Neural cell (in vitro differentiated cells): ENCODE results near the gene VAT1L. TPM values are rescaled to one million over a fixed set of nuclear protein-coding genes. Genes with fewer than 3 reads are reported as not detected.

Source experiments
- H2AFZ ChIP-seq: fragments of 200-600, 300-800 bp; sonication (generic), shearing (Covaris generic); 2 replicates; pipeline ENCODE4 v1.6.0; 2014; ENCODE audit warnings: low read depth, mild to moderate bottlenecking, antibody characterized with exemption, low read length, moderate library complexity
- H3F3A ChIP-seq: fragments of 200-600 bp; shearing (Covaris generic); 2 replicates; pipeline ENCODE4 v1.6.1; 2016; ENCODE audit warnings: mild to moderate bottlenecking, moderate library complexity, mixed read lengths, antibody characterized with exemption, low read length; ENCODE audit not compliant: insufficient read depth, poor library complexity, severe bottlenecking
- H3K27ac ChIP-seq: fragments of 200-600, 300-800 bp; sonication (generic), shearing (Covaris generic); 2 replicates; pipeline ENCODE4 v1.5.1; 2014; ENCODE audit warnings: mild to moderate bottlenecking, low read length, moderate library complexity
- H3K27me3 ChIP-seq: fragments of 300-800, 200-600 bp; sonication (generic), shearing (Covaris generic); 2 replicates; pipeline ENCODE4 v1.6.0; 2014; ENCODE audit warnings: mild to moderate bottlenecking, low read depth, low read length, moderate library complexity; ENCODE audit not compliant: insufficient read depth
- H3K36me3 ChIP-seq: fragments of 300-800, 200-600 bp; sonication (generic), shearing (Covaris generic); 2 replicates; pipeline ENCODE4 v1.5.1; 2014; ENCODE audit warnings: mild to moderate bottlenecking, antibody characterized with exemption, low read length, moderate library complexity; ENCODE audit not compliant: insufficient read depth
- H3K4me2 ChIP-seq: fragments of 300-800, 200-600 bp; sonication (generic), shearing (Covaris generic); 2 replicates; pipeline ENCODE4 v1.6.0; 2014; ENCODE audit warnings: mild to moderate bottlenecking, low read length
- H3K4me3 ChIP-seq: fragments of 300-800, 200-600 bp; sonication (generic), shearing (Covaris generic); 2 replicates; pipeline ENCODE4 v1.5.1; 2014; ENCODE audit warnings: mild to moderate bottlenecking, low read length, moderate library complexity
- H3K79me2 ChIP-seq: fragments of 200-600 bp; shearing (Covaris generic); replicated peaks from 2 replicates; pipeline ENCODE4 v1.6.0; 2014; ENCODE audit warnings: mild to moderate bottlenecking, low read length, moderate library complexity; ENCODE audit not compliant: insufficient read depth
- H3K9ac ChIP-seq: fragments of 300-800, 200-600 bp; sonication (generic), shearing (Covaris generic); 2 replicates; pipeline ENCODE4 v1.6.1; 2016; ENCODE audit warnings: mild to moderate bottlenecking, low read length, mixed read lengths
- H3K9me2 ChIP-seq: fragments of 200-600 bp; shearing (Covaris generic); 2 replicates; pipeline ENCODE4 v1.6.1; 2016; ENCODE audit warnings: mild to moderate bottlenecking, low read length, mixed read lengths; ENCODE audit not compliant: insufficient read depth
- H3K9me3 ChIP-seq: fragments of 200-600, 300-800 bp; sonication (generic), shearing (Covaris generic); 2 replicates; pipeline ENCODE4 v1.6.1; 2016; ENCODE audit warnings: mild to moderate bottlenecking, mixed run types, low read length, moderate library complexity, mixed read lengths
- H4K20me1 ChIP-seq: fragments of 200-600 bp; shearing (Covaris generic); 2 replicates; pipeline ENCODE4 v1.6.1; 2016; ENCODE audit warnings: mild to moderate bottlenecking, mixed run types; ENCODE audit not compliant: insufficient read depth
- EP300 ChIP-seq: fragments of 450-650 bp; conservative IDR thresholded peaks from 2 replicates; pipeline ENCODE4 v1.6.1; 2014; ENCODE audit warnings: antibody characterized with exemption, mild to moderate bottlenecking, moderate library complexity; ENCODE audit not compliant: poor library complexity, severe bottlenecking
- EZH2 ChIP-seq: fragments of 200-600, 300-800 bp; shearing (Covaris generic), sonication (generic); IDR thresholded peaks from 2 replicates; pipeline ENCODE4 v1.6.1; 2014; ENCODE audit warnings: antibody characterized with exemption, low read length, borderline replicate concordance, mild to moderate bottlenecking; ENCODE audit not compliant: insufficient read depth, poor library complexity, severe bottlenecking
- MXI1 ChIP-seq: fragments of 450-650 bp; conservative IDR thresholded peaks from 2 replicates; pipeline ENCODE4 v1.6.1; 2014; ENCODE audit warnings: antibody characterized with exemption, mild to moderate bottlenecking; ENCODE audit not compliant: poor library complexity, severe bottlenecking
- POLR2AphosphoS5 ChIP-seq: IDR thresholded peaks from 2 replicates; pipeline ENCODE4 v1.6.1; 2012
- RAD21 ChIP-seq: fragments of 450-650 bp; conservative IDR thresholded peaks from 2 replicates; pipeline ENCODE4 v1.6.1; 2014; ENCODE audit warnings: antibody characterized with exemption, mild to moderate bottlenecking, moderate library complexity
- SMC3 ChIP-seq: fragments of 450-650 bp; conservative IDR thresholded peaks from 2 replicates; pipeline ENCODE4 v1.6.1; 2014; ENCODE audit warnings: antibody characterized with exemption, mild to moderate bottlenecking, moderate library complexity; ENCODE audit not compliant: poor library complexity
- TAF1 ChIP-seq: IDR thresholded peaks from 2 replicates; pipeline ENCODE4 v1.6.1; 2012; ENCODE audit warnings: low read depth
- polyA plus RNA-seq: library from polyadenylated mRNA; depleted of rRNA; stranded (reverse); fragments of >200 nt; gene quantifications from 2 replicates; pipeline ENCODE4 v1.2.3, GENCODE V29; 2014
- TF ChIP-seq, protein P1 (sequence below): fragments of 450-650 bp; IDR thresholded peaks from 2 replicates; pipeline ENCODE4 v1.5.1; 2014; ENCODE audit warnings: antibody characterized with exemption, mild to moderate bottlenecking, moderate library complexity; ENCODE audit not compliant: poor library complexity, severe bottlenecking
- TF ChIP-seq, protein P2 (sequence below): IDR thresholded peaks from 2 replicates; pipeline ENCODE4 v1.6.1; 2012; ENCODE audit warnings: borderline replicate concordance

VAT1L gene
- polyA plus RNA-seq, 1 donor from 2014 or later: 54.5 TPM

DNA sequence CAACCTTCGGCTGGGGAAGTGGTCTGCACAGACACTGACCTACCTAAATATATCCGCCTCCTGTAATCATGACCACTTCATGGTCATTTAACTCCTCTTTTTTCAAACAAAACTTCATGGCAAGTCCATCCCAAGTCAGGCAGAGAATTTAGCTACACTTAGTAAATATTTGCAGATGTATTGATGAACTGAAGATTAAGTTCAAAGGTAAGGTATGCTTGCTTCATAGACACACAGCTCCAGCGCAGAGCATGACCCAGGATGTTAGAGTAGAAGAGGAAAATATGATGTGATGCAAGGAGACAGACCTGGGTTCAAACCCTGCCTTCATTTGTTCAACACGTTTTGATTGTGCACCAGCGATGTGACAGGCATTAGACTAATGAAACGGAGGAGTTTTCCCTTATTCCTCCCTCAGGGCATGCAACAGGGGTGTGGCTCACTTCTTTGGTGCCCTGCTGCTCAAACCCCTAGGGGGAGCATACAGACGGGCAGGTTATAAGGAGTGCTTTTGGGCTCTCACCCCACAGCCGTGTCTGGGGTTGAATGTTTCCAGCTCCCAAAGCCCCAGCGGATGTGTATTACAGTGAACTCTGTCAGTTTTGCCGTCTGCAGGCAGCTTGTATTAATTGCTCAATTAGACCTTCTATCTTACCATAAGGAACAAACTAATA lies 210.1 kb downstream of the VAT1L start:
- Histone ChIP-seq H2AFZ (no peak overlapping the region), H3K36me3 (no peaks in the 10 kb centered on the region), H3K4me2 (no peak overlapping the region), H3K4me3 (no peak overlapping the region), H3K79me2 (no peaks in the 10 kb centered on the region), H4K20me1 (no peaks in the 10 kb centered on the region), H3K27me3 (no peaks in the 10 kb centered on the region), H3K9ac (no peak overlapping the region), H3F3A (no peaks in the 10 kb centered on the region), H3K9me3 (no peaks in the 10 kb centered on the region), H3K9me2 (no peaks in the 10 kb centered on the region), H3K27ac (no peak overlapping the region)
- no peak for TF ChIP-seq EP300
- TF ChIP-seq, protein P1, sequence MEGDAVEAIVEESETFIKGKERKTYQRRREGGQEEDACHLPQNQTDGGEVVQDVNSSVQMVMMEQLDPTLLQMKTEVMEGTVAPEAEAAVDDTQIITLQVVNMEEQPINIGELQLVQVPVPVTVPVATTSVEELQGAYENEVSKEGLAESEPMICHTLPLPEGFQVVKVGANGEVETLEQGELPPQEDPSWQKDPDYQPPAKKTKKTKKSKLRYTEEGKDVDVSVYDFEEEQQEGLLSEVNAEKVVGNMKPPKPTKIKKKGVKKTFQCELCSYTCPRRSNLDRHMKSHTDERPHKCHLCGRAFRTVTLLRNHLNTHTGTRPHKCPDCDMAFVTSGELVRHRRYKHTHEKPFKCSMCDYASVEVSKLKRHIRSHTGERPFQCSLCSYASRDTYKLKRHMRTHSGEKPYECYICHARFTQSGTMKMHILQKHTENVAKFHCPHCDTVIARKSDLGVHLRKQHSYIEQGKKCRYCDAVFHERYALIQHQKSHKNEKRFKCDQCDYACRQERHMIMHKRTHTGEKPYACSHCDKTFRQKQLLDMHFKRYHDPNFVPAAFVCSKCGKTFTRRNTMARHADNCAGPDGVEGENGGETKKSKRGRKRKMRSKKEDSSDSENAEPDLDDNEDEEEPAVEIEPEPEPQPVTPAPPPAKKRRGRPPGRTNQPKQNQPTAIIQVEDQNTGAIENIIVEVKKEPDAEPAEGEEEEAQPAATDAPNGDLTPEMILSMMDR: no peak
- TF ChIP-seq MXI1: no peak
- no peak for TF ChIP-seq RAD21
- TF ChIP-seq EZH2: no peak
- TF ChIP-seq SMC3: no peak
- TF ChIP-seq, protein P2, sequence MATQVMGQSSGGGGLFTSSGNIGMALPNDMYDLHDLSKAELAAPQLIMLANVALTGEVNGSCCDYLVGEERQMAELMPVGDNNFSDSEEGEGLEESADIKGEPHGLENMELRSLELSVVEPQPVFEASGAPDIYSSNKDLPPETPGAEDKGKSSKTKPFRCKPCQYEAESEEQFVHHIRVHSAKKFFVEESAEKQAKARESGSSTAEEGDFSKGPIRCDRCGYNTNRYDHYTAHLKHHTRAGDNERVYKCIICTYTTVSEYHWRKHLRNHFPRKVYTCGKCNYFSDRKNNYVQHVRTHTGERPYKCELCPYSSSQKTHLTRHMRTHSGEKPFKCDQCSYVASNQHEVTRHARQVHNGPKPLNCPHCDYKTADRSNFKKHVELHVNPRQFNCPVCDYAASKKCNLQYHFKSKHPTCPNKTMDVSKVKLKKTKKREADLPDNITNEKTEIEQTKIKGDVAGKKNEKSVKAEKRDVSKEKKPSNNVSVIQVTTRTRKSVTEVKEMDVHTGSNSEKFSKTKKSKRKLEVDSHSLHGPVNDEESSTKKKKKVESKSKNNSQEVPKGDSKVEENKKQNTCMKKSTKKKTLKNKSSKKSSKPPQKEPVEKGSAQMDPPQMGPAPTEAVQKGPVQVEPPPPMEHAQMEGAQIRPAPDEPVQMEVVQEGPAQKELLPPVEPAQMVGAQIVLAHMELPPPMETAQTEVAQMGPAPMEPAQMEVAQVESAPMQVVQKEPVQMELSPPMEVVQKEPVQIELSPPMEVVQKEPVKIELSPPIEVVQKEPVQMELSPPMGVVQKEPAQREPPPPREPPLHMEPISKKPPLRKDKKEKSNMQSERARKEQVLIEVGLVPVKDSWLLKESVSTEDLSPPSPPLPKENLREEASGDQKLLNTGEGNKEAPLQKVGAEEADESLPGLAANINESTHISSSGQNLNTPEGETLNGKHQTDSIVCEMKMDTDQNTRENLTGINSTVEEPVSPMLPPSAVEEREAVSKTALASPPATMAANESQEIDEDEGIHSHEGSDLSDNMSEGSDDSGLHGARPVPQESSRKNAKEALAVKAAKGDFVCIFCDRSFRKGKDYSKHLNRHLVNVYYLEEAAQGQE: no peak
- TF ChIP-seq TAF1: no peak
- no peak for TF ChIP-seq POLR2AphosphoS5

DNA sequence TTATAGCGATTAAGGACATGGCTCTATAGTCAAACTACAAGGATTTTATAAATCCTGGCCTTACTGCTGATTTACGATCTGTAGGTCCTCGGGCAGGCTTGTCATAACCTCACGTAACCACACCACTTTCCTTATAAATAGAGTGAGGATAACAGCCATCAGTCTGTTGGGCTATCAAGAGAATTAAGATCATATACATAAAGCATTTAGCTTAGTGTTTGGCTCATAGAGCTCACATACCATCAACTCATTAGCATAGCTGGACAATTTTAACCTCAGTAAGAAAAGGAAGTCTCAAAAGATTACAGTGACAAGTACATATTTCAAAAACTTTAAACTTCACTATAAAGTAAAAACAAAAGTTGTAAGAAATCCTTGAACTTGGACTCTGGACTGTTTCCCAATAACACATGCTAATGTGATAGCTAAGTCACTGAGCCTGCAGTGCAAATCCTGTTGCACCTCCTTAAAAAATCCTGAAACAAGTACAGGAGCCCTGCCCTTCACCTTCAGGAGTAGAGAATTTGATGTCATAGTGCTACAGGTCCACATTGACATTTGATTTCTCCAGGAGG lies 213.2 kb downstream of the VAT1L start:
- Histone ChIP-seq H3K79me2 (no peaks in the 10 kb centered on the region), H3K9me2 (no peaks in the 10 kb centered on the region), H3K36me3 (no peaks in the 10 kb centered on the region), H3K27me3 (no peaks in the 10 kb centered on the region), H4K20me1 (no peaks in the 10 kb centered on the region), H3K4me3 (no peak overlapping the region), H3K4me2 (no peak overlapping the region), H3K27ac (no peak overlapping the region), H3K9ac (no peak overlapping the region), H3F3A (no peaks in the 10 kb centered on the region), H2AFZ (no peak overlapping the region), H3K9me3 (no peaks in the 10 kb centered on the region)
- TF ChIP-seq TAF1: no peak
- no peak for TF ChIP-seq RAD21
- no peak for TF ChIP-seq EZH2
- TF ChIP-seq, protein P2: no peak
- TF ChIP-seq EP300: no peak
- TF ChIP-seq SMC3: no peak
- TF ChIP-seq, protein P1: no peak
- TF ChIP-seq POLR2AphosphoS5: no peak
- no peak for TF ChIP-seq MXI1
